Measurements from ENCODE around the gene LHX8.
"Not testable (repeated sequence)": the region's sequence is repeated elsewhere in the genome, so short reads cannot be mapped to it uniquely, and the experiment has no call there.

The LHX8 gene

DNA sequence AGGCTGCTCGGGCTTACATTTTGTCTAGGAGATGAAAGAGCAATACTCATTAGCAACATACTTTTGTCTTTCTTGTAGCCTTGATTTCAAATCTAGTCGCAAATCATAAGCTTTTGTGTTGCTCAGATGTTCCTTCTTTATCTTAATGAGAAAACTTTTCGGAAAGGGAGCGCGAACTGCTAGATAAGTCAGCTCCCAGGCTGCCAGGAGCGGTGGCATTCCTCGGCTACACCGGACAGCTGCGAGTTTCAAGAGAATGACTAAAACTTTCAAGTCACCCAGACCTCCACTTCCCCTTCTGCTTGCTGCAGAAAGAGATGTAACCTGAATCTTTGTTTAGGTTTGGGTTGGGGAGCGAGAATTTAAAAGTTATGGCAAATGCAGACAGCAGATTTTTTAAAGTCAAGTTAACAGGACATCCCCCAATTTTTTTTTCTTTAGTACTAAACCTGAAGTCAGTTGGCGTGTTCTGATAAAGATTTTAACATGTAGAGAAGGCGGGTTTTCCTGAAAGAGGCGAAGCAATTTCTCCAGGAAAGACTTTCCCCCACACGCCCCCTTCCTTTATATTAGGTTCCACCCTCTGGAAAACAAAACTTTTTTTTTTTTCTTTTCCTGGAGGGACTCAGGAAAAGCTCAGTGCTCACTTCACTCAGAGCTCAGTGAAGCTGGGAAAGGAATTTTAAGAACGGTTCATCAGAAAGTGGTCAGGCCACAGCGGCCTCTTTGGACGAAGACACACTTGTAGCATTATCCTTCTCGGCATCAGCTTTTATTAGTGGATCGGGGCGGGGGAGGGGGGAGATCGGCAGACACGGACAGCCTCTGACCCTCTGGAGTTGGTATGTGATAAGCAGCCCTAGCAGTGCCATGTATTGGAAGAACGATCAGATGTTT lies at the start of gene LHX8:
TSS of gene LHX8 (plus strand) at position 639 of the 897 bp plus-strand sequence. CDS start 2,227 bp downstream, outside the sequence.
- DNase-seq: no peak

DNA sequence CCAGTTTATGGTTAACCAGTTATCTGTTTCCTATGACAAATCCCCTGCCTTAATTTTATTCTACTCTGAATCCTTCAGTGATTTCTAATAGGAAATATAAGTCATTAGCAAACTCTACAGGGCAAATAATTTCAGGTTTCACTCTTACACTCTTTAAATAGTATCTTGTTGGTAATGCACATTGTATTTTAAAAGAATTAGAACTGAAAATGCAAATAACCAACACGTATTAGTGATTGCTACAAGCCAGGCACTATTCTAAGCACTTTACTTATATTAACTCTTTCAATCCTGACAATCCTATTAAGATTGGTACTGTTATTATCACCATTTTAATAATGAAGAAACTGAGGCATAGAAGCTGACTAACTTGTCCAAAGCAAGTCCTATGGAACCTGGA lies 48.3 kb upstream of the LHX8 start:
- no peak for DNase-seq

DNA sequence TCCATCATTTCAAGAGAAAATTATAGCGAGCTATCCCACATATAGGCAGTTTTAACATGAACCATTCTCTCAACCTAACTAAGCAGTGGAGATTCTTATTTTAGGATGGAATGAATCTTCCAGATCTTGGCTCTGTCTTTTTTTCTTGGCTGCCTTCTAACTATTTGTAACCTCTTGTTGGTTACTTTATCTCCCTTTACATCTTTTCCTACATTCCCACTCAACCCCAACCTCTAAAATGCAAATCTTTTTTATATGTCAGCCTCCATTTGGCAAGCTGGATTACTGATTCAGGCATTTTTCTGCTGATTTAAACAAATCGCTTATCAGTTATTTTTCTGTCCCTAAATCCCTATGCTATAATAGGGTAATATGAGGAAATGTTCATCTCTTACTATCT lies 46.9 kb upstream of the LHX8 start:
- no peak for DNase-seq

DNA sequence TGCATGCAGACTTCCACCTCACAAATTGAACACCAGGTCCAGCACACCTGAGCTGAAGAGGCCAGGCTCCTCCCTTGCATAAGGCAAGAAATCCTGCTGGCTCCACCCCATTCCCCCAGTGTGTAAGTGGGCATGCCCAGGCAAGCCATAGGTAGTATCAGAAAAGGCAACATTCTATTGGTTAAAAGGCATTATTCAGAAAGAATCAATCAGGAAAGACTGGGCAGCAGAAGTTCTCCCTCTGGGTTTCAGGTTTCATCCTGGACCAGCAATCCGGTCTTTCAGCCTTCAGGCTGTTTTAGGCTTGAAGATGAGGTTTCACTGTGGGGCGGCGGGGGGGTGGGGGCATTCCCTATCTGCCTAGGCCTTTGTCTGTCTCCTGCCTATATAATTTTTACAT lies 42.0 kb upstream of the LHX8 start:
- no peak for DNase-seq

DNA sequence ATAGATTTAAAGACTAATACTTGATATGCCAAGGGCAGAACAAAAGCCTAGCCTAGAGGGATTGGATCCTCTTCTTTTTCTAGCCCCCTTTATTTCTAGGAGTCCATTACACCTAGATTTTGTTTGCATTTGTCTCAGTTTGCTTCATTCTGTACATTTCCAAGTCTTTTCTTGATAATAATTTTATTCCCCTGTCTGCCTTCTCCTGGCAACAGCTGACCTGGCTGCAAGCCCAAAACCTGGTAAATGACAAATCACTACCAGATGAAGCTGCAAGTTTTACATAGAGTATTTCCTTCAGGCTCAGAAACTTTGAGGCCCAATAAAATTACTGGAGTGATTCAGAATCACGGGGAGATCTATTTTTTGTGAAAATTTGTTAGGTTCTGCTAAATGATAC lies 36.5 kb upstream of the LHX8 start:
- DNase-seq: no peak

DNA sequence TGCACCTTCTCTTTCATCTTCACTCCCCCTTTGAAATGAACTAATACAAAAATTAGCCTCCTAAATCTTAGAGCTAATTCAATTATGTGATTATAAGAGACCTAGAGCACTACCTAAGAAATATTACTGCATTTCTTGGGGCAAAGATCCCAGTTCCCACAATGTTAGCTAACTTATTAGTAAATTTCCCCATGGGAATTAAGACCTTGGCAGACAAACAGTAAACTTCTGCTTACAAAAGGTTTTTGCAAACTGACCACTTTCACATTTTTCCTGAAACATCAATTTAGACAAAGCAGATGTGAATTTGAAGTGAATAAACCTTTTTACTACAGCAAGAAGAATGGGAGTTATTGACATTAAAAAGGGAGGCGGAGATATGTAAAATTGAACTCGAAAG lies 34.6 kb upstream of the LHX8 start:
- DNase-seq: no peak

DNA sequence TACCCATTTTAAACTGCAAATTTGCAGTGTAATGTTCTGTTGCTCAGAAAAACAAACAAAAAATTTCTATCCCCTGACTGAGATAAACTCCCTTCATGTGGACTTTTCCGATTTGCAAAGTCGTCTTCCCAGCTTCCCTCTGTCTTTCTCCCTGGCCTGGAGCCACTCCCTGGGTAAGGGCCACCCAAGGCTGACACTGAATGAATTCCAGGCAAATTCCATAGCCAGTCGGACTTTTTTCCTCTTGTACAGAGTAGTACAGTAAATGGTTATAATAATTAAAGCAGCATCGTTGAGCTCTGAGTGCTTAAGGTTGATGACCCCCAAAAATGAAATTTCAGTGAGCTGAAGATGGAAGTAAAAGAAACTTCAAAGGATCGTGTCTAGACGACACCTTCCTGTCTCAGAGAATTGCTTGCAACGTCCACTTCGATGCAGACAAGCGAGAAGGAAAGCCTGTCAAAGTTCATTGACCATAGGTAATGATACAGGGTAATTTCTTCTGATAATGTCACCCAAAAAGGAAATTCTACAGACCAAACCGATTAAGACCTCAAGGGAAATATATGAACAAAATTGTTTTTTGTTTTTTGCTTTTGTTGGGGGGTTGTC lies 33.6 kb upstream of the LHX8 start:
- DNase-seq: no peak

DNA sequence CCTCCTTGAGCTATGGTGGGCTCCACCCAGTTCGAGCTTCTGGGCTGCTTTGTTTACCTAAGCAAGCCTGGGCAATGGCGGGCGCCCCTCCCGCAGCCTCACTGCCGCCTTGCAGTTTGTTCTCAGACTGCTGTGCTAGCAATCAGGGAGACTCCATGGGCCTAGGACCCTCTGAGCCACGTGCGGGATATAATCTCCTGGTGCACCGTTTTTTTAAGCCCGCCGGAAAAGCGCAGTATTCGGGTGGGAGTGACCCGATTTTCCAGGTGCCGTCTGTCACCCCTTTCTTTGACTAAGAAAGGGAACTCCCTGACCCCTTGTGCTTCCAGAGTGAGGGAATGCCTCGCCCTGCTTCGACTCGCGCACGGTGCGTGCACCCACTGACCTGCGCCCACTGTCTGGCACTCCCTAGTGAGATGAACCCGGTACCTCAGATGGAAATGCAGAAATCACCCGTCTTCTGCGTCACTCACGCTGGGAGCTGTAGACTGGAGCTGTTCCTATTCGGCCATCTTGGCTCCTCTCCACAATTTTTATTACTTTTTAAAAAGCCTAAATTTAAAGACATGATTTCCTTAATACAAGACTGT lies 21.7 kb upstream of the LHX8 start:
- not testable (repeated sequence) for DNase-seq

DNA sequence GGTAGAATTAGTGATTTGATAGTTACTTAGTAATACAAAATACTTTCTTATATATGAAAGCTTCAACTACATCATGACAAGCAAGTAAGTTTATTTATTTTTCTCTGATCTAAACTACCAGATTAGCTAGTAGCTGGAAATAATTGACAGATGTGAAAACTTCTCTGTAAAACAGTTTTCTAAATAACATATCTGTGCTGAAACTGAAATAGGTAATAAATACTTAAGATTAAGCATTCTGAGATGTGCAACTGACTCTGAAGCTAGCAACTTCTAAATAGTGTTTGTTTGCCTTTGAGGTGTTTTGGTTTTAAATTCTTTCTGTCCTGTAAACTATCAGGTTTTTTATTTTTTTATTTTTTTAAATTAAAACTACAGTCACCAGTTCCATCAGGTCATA lies 18.5 kb upstream of the LHX8 start:
- no peak for DNase-seq

DNA sequence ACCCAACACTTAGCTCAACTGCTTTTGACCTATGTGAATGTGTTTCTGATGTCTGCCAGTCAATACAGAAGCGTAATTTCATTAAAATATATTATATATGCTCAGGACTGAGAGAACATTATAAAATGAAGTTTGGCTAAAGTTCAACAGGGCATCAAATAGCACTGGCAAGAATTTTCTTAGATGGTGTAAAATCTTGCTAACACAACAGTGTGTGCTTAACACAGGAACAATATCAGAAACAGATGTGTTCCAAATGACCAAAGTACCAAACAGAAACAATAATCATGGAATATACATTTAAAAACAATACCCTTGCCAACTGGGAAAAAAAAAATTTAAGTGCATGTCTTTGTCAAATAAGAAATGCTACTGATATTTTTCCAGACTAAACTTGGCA lies 10.4 kb upstream of the LHX8 start:
- DNase-seq: no peak

DNA sequence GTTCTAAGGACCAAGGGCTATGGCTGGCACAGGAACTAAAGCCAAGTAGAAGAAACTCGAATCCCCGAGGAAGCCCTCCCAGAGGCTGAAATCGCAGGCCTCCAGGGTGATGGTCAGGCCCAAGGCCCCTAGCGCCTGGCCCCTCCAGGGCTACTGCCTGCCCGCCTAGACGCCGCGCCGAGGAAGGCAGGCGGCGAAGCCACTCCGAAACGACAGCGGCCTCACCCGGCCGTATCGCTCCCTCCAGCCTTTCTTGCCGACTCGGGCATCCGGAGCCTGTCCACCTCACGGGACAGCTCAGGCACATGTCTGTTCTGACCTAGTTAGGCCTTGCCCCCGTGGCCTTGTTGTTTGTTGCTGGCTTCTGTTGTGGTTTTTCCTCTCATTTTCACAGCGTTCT lies 9.7 kb upstream of the LHX8 start:
- no peak for DNase-seq

DNA sequence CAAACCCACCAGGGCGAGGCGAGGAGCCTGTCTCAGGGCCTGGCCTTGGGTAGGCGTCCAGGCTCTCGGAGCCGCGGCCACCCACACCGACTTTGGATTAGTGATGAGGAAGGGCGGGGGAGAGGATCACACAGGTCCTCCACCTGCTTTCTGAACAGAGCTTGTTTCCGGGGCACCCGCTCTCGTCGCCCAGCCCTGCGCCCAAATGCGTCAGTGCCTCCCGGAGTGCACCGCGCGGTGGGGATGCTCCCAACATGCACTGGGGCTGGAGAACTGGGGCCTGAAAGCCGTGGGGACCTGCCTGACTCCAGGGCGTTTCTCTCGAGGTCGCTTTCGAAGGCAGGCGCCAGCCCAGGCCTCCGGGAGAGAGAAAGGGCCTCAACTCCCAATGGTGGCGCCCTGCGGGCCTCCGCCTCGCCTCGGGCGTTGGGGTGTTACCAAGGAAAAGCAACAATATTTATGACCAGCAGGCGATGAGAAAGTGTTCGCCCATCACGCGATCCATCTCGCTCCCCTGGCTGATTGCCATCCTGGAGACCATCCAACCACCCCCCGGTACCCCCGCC lies 8.9 kb upstream of the LHX8 start:
- no peak for DNase-seq

DNA sequence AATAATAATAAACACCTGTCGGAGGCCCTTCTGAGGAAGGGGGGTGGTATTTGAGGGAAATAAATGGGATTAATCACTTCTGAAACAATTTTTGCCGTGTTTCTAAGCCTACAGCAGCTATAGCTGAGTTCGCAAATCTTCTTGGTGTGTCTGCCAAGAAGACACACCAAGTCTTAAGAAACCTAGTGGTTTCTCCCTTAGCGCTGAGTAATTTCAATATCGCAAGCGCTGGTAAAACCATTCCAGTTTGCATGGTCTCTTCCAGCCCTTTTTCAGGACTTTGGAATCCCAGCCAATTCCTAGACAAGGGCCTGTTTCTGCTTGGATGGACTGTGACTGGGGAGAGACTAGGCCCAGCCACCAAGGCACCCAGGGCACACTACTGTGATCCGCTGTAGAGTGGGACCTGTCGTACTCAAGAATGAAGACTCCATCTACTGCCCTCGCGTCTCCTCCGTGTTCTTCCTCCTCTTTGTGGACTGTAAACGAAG lies 7.5 kb upstream of the LHX8 start:
- DNase-seq: no peak

DNA sequence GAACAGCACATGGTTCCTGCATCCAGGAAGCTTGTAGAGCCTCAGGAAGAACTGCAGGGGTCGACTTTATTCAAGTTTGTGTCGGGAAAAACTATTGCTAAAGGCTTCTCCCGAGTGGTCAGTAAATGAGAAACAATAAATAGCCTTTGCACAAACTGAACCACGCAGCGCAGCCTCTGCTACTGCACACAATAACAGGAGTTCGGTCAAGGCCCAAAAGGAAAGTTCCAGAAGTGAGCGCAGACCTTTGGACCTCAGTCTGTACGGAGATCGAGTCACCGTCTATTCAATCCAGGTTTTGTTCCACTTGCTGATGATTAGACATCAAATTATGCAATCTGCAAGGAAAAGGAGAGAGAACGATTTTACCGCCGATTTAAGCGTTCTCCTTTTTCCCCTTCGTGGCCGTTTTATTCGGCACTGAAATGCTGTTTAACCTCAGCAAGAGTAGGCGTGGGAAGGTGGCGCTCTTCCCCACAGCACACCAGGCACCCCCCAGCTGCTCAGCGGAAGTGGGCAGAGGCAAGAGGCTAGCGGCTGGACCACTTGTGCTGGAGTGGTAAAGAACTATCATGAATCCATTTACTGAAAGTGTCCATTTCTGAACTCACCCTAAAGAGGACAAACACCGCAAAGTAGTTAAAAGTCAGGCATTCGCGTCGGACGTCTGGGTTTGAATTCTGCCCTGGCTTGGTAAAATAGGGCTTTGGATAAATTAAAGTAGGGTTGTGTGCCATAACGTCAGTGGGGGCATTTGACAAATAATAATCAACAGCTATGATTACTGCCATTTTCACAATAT lies 6.1 kb upstream of the LHX8 start:
- DNase-seq: no peak

DNA sequence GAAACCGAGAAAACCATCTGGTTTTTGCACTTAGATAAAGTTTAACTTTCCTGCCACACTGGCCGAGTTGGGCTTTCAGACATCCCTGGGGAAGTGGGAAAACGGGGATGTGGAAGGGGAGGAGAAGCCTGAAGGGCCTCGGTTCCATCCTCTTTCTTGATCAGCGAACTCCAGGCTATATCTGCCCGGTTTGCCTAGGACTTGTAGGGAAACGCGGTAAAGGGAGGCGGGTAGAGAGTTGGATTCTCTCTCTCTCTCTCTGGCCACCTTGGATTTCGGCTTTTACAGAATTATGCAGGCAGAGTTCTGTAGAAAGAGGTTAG lies 4.6 kb upstream of the LHX8 start:
- DNase-seq: no peak

DNA sequence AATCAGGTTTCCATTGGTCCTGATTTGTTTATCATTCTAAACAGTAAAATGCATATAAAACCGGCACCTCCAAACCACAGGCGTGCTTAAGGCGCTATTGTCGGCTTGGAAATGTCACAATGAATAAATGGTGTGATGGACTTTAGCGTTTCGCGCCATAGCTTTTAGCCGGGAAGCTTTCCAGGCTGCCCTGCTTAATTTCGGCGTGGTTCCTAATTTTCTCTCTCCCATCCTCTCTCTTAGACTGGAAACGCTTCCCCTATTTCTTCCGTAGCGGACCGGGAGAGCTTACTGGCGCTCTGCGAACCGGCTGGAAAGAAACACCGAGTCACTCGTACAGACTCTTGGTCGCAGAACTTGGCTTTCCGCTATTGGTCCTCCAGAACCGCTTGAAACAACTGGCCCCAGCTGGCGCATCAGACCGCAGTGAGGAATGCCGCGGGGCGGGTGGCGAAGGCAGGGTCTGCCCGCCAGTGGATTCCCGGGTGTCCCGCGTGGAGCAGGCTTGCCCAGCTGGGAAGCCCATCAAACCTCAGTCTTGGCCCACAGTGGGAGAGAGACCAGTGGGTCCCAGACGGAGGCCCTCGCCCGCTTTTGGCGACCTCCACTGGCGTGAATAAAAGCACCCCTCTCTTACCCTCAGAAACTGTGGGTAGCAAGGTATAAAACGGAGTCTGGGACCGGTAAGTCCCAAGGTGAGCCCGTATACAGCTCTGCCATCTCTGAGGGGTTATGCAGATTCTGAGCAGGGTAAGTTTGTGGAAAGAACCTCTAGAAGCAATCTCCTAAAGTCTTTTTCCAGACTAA lies 4.0 kb upstream of the LHX8 start:
- no peak for DNase-seq

DNA sequence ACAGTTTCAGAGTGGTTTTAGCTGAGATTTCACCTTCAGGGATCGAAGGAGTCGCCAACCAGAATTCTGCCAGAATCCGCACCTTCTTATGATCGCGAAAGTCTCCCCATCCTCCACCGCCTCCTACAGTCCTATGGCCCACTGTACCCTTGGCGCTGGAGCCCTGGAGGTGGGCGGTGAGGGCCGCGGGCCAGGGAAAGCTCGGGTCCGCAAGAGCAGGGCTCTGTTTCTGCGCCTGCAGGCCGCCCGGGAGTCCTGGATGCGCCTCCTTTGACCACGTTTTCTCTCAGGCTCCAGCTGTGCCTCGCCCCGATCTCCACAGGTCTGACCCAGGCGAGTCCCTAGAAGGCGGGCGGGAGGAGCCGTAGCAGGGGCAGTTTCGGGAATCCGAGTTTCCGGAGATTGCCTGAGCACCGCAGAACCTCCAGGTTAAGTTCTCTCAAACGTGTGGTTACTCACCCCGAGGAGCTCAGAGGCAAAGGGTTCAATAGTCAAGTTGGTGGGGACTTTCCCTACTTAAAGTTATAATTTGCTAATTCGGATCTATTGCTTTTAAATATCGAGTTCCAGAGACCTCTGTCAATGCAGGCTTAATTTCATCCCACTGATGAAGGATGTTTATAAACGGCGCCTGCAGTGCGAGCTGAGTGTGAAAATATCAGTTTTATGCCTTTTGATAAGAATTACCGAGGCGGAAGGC lies 3.2 kb upstream of the LHX8 start:
- DNase-seq: no peak

DNA sequence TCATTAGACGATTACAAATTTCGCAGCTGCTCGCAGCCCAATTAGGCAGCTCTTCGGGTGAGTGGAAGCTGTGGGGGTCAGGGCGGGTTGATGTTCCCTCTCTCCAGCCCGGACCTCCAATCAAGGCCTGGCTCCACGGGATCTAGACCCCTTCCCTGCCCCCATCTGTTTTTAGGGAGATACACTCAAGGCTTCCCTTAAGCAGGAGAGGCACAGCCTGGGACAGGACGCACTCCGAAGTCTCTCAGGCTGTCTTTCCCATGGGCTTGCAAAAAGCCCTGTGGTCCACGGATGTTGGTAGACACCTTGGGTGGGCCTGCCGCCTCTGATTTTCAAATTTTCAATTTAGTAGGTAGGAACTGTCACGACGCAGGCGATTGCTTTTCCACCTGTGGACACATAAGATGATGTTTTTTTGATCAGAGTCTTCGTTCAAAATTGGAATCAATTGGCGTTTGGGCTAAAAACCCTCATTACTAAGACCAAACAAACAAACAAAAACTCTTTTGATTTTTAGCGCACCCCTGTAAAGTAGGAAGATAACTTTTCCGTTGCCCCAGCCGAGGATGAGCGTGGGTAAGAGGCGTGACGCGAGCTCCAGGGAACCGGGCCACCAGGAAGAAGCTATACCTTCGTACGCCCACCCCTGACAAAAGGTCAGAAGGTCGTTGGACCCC lies 2.5 kb upstream of the LHX8 start:
- DNase-seq: no peak

DNA sequence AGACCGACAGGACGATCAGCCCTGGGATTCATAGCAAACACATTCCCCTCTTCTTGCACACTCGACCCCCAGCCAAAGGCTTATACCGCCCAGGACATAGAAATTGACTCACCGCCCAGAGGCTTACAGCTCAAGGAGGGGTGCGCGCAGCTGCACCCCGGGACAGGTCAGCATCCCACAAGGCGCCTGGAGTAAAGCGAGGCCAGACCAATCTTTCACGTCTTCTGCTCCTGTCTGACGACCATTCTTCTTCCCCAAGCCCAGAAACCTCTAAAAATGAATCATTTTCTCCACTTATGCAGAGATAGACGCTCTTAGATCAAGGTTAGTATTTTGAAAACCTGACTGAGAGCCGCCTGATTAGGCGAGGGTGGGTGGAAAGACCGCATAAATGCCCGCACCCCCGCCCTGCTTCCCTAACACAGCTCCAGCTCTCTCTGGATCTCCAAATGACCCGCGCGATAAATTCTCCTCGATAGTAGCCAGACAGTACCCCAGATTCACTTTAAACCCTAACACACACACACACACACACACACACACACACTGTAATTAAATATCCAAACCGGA lies 1.9 kb upstream of the LHX8 start:
- DNase-seq: no peak

DNA sequence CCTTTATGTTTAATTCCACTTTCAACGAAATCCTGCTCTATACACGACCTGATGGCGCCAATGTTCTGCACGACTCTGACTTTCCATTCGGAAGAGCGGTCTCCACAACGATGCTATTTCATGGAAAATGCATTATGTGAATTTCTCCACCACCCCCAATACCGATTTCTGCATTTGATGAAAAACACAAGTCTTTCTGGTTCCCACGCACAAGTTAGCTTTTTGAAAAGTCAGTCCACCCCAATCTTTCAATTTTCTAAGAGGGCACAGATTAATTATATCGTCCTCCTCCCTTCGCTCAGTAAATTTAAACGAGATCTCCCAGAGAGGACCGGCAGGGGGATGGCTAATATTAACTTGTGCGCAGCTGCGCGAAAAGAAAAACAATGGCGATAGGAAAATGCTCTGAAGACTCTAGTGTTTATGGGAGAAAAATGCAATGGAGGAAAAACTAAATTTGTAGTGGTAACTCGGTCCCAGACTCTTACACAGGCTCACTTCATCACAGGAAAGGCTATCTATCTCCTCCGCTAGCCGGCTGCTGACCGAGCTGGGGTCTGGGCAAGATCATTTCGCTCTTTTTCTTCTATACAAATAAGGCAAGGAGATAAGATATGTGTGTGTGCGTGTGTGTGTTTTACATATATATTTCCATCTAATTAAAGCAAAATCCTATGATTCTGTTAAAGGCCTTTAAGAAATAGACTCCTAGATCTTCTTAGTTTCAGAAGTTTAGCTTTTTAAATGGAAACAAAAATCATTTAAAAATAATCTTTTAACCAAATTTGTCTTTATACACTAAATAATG lies 1.2 kb upstream of the LHX8 start:
- no peak for DNase-seq
